ENCODE data around the gene ABHD8. TPM values are rescaled to one million over a fixed set of nuclear protein-coding genes. Genes with fewer than 3 reads are reported as not detected.

ABHD8 gene
- total and polyA plus RNA-seq, 8 donors: 4.9 to 28.1 (median 10.9) TPM

DNA sequence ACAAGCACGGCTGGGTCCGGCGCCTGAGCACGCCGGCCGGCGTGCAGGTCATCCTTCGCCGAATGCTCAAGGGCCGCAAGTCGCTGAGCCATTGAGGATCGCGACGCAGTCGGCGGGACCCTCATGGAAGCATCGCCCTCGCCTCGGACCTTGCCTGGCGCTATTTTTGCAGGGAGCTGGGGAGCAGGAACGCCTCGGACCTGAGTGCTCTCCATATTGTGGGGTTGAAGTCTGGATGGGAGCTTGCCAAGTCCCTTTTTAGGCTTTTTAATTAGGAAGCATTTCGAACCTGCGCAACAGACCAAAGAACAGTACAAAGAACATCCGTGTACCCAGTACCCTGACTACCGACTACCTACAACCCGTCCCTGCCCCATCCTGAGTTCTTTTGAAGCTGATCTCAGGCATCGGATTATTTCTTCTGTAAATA lies 3.1 kb upstream of the ABHD8 start:
- Histone ChIP-seq H3K36me3 (peaks cover 0 to 2% (median 1%) of the 10 kb centered on the region in 4 donors), H3K4me1 (peaks cover 40 to 83% (median 74%) of the 10 kb centered on the region in 4 donors), H3K4me3 (peak overlapping the region; percentile 65 to 85 (median 78)), H3K9me3 (no peaks in the 10 kb centered on the region), H3K27me3 (no peaks in the 10 kb centered on the region), H3K27ac (peak overlapping the region; percentile 89 to 92 (median 92))
- WGBS, 5 donors: 5 to 15% (median 7%) methylated on average over 10 to 28 of the region's 28 CpGs
- DNase-seq: no peak
- intact Hi-C loops (cut with DNase I; ENCODE audit: low total_unique reads): no loop called here
- no peak for TF ChIP-seq CTCF (IDR thresholded peaks at IDR 0.05)
- no peak for TF ChIP-seq EP300 (IDR thresholded peaks at IDR 0.05)
- no peak for TF ChIP-seq POLR2A (IDR thresholded peaks at IDR 0.05)
- TF ChIP-seq POLR2AphosphoS5 (IDR thresholded peaks at IDR 0.05): no peak

- WGBS, 5 donors: 0 to 1% (median 0%) methylated on average over 23 to 55 of the region's 55 CpGs
- intact Hi-C loops (cut with DNase I; ENCODE audit: low total_unique reads): no loop called here
- no peaks in the 10 kb centered on the region for H3K9me3 ChIP-seq
- no peaks in the 10 kb centered on the region for H3K27me3 ChIP-seq
- TF ChIP-seq CTCF (IDR thresholded peaks at IDR 0.05) (peak in 5 of 7 experiments; percentile 66 to 88 (median 83)), EP300 (IDR thresholded peaks at IDR 0.05) (no peak), POLR2A (IDR thresholded peaks at IDR 0.05) (no peak), POLR2AphosphoS5 (IDR thresholded peaks at IDR 0.05) (peak in 2 of 3 donors; percentile 96 to 98)
- H3K4me1 ChIP-seq: peaks cover 35 to 83% (median 71%) of the 10 kb centered on the region in 4 donors
- H3K27ac ChIP-seq: peak within 1 kb of the TSS; percentile 89 to 92 (median 92)
- H3K36me3 ChIP-seq: peaks cover 0 to 8% (median 4%) of the 10 kb centered on the region in 4 donors
- peak within 1 kb of the TSS; percentile 65 to 85 (median 78) for H3K4me3 ChIP-seq
- peak; percentile 99 for DNase-seq
Measured at GRCh38 chr19:17305517-17306284, 2.5 kb upstream of the ABHD8 start, which contains the start of gene MRPL34. MRPL34 (plus strand) TSS chr19:17305872; CDS start chr19:17305893, 21 bp downstream.

DNA sequence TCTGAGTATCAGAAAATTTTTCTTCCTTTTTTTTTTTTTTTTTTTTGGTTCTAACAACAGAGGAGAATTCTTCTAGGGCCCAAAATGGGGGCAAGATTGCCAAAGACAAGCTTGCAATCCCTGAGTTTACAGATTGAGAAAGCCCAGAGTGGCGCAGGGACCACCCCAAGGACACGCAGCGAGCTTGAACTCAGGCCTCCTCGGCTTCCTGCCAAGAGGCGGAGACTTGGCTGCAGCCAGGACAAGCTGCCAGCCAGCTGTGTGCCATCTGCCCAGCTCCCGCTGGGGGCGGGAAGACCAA lies 1.9 kb upstream of the ABHD8 start:
- H3K27me3 ChIP-seq: no peaks in the 10 kb centered on the region
- peaks cover 30 to 79% (median 67%) of the 10 kb centered on the region in 4 donors for H3K4me1 ChIP-seq
- no peak for DNase-seq
- H3K9me3 ChIP-seq: no peaks in the 10 kb centered on the region
- peak overlapping the region; percentile 70 to 92 (median 90) for H3K27ac ChIP-seq
- H3K4me3 ChIP-seq: peak overlapping the region; percentile 65 to 85 (median 78)
- intact Hi-C loops (cut with DNase I; ENCODE audit: low total_unique reads): no loop called here
- WGBS, 5 donors: 0 to 40% (median 1%) methylated on average over 1 to 7 of the region's 7 CpGs
- no peak for TF ChIP-seq POLR2A (IDR thresholded peaks at IDR 0.05)
- peak; percentile 36 for TF ChIP-seq EP300 (IDR thresholded peaks at IDR 0.05)
- TF ChIP-seq POLR2AphosphoS5 (IDR thresholded peaks at IDR 0.05): no peak
- TF ChIP-seq CTCF (IDR thresholded peaks at IDR 0.05): no peak
- peaks cover 0 to 14% (median 9%) of the 10 kb centered on the region in 4 donors for H3K36me3 ChIP-seq

GRCh38 chr19:17304386-17305215 lies 1.4 kb upstream of the ABHD8 start:
- H3K27me3 ChIP-seq: no peaks in the 10 kb centered on the region
- TF ChIP-seq EP300 (IDR thresholded peaks at IDR 0.05) (no peak), POLR2AphosphoS5 (IDR thresholded peaks at IDR 0.05) (no peak), POLR2A (IDR thresholded peaks at IDR 0.05) (no peak), CTCF (IDR thresholded peaks at IDR 0.05) (no peak)
- peaks cover 0 to 17% (median 11%) of the 10 kb centered on the region in 4 donors for H3K36me3 ChIP-seq
- DNase-seq: peak in 1 of 2 donors; percentile 53
- peak overlapping the region in 4 of 5 donors; percentile 89 to 92 (median 91) for H3K27ac ChIP-seq
- intact Hi-C loops (cut with DNase I; ENCODE audit: low total_unique reads): no loop called here
- WGBS, 5 donors: 60 to 66% (median 61%) methylated on average over 12 of the region's 12 CpGs
- no peaks in the 10 kb centered on the region for H3K9me3 ChIP-seq
- peaks cover 26 to 78% (median 62%) of the 10 kb centered on the region in 4 donors for H3K4me1 ChIP-seq
- H3K4me3 ChIP-seq: peak overlapping the region in 1 of 4 donors; percentile 65
